ENCODE data around the gene ECSIT.

The ECSIT gene

GRCh38 chr19:11549386-11549953 lies 20.5 kb upstream of the ECSIT start:
- DNase-seq, result no peak

DNA sequence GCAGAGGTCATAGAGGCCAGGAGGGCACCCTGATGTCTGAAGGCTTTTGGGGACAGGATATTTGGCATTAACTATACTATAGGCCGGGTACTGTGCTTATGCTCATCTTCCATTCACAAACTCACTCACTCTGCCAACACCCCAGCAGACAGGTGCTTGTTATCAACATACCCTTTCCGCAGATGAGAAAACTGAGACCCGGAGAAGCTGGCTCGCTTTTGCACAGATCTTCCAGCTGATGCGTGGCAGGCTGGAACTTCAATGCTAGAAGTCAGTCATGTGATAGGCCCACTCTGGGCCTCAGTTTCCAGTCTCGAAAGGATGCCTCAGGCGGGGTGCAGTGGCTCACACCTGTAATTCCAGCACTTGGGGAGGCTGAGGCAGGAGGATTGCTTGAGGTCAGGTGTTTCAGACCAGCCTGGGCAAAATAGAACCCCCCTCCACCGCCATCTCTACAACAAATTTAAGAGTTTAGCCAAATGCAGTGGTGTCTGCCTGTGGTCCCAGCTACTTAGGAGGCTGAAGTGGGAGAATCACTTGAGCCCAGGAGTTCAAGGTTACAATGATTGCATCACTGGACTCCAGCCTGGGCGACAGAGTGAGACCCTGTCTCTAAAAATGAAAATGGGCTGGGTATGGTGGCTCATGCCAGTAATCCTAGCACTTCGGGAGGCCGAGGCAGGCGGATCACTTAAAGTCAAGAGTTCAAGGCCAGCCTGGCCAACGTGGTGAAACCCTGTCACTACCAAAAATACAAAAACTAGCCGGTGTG lies 19.2 kb upstream of the ECSIT start:
- no peak for DNase-seq

DNA sequence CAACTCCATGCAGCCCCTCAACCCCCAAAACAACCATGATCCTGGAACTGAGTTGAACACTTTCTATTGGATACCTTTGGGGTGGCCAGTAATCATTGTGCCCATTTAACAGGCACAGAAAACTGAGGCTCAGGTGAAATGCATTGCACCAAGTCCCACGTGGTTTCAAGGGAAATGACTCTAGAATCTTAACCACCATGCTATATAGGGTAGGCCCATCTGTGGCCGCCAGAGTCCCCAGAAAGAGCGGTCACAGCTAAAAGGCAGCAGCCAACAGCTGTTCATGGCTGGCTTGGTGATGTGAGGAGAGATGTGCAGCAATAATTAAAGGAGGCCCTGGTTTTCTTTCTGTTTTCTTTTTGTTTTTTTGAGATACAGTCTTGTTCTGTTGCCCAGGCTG lies 12.3 kb upstream of the ECSIT start:
- DNase-seq, result no peak

DNA sequence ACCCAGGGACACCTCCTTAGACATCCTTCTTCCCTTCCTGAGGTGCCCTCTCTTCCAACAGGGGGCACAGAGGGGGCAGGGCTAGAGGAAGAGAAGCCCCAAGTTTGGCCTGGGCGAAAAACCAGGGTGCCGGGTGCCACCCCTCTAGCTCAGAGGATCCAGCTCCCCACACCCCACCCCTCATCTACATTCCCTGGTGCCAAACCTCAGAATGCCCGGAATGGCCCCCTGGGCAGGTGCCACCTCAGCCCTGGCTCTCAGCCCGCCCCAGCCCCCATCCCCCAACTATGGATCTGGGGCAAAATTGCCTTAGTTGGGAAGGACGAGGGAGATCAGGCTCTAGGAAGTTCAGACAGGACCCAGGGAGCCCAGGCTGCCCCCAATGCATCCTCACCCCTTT lies 11.7 kb upstream of the ECSIT start:
- DNase-seq, result no peak

- DNase-seq, result no peak
Measured at GRCh38 chr19:11539495-11540365, 10.8 kb upstream of the ECSIT start.

- no peak for DNase-seq
Measured at GRCh38 chr19:11538232-11539036, 9.5 kb upstream of the ECSIT start, which contains the start of gene CNN1. Gene CNN1 (plus strand): TSS chr19:11538851. CDS start chr19:11538928, 77 bp downstream.

DNA sequence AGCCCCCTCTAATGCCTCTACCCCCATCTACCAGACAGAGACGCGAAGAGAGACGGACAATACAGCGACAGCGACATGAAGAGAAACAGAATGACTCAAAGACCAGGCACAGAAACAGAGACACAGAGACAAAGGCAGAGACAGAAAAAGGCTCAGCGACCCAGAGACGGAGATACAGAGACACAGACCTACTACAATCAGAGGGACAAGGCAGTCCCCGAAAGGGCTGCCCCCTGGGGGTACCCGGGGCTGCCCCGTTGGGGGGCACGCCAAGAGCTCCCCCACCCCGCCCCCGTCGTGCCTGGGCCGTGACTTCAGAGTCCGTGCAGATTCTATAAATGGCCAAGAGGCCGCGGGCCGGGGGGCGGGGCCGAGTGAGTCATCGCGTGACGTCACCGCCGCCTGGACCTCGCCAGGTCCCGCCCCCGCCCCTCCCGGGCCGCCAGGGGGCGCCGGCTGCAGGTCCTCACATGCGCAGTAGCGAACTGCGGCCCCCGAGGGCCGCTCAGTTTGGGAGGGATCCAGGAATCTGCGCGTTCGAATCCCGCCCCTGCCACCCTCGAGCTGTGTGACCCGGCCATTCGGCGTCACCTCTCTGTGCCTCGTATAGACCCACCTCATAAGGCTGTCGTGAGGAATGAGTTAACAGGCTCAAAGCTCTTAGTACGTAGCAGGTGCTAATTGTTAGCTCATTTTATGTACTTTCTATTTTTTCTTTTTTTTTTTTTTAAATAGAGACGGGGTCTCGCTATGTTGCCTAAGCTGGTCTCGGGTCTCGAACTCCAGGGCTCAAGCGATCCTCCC lies 7.1 kb upstream of the ECSIT start:
- DNase-seq, result peak; percentile 88

DNA sequence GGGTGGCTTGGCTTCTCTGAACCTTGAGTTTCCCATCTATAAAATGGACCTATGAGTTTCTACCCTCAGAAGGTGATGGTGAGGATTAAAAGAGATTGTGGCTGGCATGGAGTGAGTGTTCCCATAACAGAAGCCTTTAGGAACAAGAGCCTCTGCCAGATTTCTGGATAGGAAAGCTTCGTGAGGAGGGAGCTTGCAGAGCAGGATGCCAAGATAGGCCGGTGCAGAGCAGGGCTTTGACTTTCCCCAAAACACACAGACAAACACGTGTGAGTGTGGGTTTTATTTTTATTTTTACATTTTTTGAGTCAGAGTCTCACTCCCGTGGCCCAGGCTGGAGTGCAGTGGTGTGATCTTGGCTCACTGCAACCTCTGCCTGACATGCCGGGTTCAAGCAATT lies 6.0 kb upstream of the ECSIT start:
- DNase-seq, result no peak

GRCh38 chr19:11534538-11534937 lies 5.6 kb upstream of the ECSIT start:
- DNase-seq, result no peak

- peak; percentile 95 for DNase-seq
Measured at GRCh38 chr19:11530432-11530831, 1.5 kb upstream of the ECSIT start.

DNA sequence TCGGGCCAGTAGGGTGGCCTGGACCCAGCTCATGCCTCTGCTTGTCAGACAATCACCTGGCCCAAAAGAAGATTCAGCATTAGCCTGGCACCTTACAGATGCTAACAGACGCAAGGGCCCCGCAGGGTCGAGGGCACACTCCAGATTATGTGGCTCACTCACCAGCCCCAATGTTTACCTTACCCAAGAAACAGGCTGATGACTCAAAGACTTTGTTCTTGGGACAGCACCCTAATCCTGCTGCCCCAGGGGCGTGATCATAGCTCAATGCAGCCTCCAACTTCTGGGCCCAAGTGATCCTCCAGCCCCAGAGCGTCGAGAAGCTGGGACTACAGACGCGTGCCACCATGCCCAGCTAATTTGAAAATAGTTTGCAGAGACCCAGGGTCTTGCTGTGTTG lies 9.8 kb downstream of the ECSIT start:
- DNase-seq, result no peak

- no peak for DNase-seq
Measured at GRCh38 chr19:11513946-11514345, 15.0 kb downstream of the ECSIT start.

DNA sequence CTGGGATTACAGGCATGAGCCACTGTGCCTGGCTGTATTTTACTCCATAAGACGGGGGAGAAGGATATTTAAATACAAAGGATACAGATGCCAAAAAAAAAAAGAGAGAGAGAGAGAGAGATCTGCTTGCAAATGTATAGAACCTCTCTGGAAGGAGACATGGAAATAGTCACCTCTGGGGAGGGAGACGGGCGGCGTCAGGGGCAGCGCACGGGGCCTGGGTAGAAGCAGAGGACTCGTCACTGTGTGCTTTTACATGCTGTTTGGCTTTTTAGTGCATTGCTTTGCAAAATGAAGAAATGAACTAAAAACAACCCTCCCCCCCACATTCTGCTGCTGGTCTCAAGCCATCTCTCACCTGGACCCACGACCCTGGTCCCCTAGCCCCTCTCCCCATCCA lies 18.5 kb downstream of the ECSIT start:
- DNase-seq, result no peak

DNA sequence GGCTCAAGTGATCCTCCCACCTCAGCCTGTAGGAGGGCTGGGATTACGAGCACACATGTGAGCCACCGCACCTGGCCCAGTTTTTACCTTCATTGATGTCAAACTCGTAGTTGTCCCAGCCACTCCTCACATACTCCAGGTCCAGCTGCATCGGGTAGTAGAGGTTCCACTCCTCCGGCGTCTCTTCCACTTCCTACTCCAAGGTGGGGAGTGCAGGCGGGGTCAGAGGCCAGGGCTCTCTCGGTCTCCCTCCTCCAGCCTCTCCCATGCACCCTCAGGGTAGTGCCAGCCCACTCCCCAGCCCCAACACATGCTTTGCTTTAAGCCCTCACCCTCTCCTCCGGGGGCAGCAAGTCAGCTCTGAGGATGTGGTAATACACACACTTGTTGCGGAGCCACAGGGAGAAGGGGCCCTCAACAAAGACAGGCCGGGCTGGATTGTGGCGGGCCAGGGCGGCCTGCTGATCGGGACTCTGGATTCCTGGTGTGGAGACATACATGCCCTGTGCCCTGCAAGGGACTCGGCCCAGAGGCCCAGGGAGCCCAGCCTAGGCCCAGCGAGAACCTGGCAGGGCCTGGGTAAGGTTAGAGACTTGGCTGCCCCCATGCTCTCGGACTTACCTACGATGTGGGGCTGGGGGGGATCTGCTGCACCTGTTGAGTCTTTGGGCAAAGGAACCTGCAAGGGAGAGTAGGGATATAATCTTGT lies 21.4 kb downstream of the ECSIT start:
- DNase-seq, result no peak

DNA sequence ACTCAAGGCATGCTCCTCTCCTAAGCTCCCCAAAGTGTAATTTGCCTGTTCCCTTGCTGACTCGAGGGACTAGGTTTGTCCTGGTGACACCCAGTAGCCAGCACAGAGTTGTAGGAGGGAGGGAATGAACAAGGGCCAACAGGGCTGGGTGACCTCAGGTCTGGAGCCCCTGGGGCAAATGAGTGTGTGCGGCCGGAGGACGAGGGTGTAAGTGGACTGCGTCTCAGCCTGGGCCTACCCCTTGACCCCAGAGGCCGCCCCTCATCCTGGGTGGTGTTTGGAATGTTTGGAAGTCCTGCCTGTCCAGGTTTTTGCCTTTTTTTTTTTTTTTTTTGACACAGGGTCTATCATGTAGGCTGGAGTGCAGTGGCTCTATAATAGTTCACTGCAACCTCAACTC lies 22.0 kb downstream of the ECSIT start:
- DNase-seq, result no peak

GRCh38 chr19:11506101-11506555 lies 22.8 kb downstream of the ECSIT start:
- no peak for DNase-seq

DNA sequence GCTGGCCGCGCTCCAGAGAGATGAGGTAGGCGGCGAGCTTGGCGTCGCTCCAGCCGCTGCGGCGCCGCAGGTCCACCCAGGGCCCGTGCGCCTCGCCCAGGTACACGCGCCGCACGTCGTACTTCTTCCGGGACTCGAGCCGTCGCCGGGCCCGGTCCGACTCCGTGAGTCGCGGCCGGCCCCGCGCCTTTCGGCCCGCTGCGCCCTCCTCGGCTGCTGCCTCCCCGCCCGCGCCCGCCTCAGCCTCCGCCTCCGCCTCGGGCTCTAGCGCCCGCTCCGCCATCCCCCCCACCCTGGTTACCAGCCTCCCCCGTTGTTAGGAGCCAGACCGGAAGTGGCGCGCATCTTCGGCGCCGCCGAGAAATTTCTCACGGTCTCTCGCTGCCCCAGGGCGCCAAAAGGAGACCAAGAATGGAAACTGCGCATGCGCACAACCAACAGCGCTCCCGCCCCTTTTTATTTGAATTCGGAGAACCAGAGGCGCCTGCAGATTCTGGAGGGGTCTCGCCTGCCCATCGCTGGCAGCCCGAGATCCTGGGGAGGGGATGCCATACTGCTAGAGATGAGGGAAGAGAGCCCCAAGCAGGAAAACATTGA lies 23.3 kb downstream of the ECSIT start, which contains the start of gene ZNF653:
Gene ZNF653, minus strand, starts transcription at position 336 of the 597 bp plus-strand sequence. Its CDS starts 53 bp downstream, at position 283.
- DNase-seq, result peak; percentile 93

DNA sequence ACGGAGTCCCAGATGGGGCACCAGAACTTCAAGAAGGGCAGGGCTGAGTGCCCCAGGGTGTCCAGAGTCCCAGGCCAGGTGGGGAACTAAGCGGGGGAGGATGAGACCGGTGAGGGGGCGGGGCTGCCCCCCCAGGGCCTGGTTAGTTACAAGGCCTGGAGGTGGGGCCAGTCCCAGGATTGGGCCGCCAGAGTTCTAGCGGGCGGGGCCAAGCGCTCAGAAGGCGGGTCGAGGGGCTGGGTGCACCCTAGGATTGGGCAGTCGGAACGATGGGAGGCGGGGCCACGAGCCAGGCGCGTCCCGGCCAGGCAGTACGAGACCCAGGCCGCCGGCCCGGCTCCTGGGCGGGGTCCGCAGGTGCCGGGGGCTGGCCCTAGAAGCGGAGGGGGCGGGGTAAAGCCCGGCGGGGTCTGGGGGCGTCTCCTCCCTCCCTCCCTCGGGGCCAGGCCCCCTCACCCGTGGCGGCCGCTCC lies 23.9 kb downstream of the ECSIT start:
- peak; percentile 96 for DNase-seq

DNA sequence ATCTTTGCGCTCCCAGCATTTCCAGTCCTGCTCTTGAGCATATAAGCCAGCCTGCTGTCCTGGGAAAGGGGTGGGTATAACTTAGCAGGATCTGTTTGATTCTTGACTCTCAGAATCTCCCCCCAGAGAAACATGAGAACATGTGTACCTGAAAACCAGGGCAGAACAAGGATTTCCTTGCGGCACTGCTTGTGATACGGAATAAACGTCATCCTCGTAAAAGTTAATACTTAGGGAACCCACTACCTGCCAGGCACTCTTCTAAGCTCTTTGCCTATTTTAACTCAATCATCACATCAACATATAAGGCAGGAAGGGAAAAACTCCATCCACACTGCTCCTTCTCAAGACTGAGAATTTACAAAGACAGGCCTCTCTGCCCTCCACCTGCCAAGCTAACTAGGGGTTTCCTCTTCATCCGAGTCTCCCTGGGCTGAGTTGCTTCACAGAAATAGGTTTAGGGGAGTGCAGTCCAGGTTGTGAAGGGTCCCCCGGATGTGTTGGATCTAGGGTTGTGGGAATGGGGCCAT lies 24.4 kb downstream of the ECSIT start:
- DNase-seq, result no peak

DNA sequence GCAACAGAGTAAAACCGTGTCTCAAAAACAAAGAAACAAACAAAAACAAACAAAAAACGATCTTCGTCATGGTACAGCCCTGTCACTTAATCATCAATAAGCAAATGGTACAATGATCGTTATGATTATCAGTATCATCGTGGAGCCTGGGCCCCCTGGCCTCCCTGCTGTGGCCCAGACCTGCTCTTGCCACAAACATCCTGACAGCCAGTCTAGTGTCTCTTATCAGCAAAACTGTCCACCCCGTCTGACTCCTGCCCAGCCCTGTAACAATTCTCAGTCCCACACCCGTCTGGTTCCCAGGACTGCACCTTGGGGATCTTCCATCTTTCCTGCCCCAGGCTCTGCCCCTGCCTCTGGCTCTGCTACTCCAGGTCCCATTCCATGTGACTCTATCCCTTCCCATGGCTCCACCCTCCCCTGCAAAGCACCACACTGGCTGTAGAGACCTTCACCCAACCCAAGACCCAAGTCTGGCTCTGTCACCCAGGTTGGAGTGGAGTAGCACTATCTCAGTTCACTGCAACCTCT lies 29.0 kb downstream of the ECSIT start:
- DNase-seq, result no peak
